Karpas-422 (cell line): Measurements from ENCODE around the gene RAD23B. TPM values are rescaled to one million over a fixed set of nuclear protein-coding genes. Genes with fewer than 3 reads are reported as not detected.

Experiments
- DNase-seq: peaks from one replicate; pipeline ENCODE4 v3.0.0-alpha.2; 2015
- H2AFZ ChIP-seq: fragments of 200-600 bp; sonication (generic); 2 replicates; pipeline ENCODE4 v1.6.1; 2014; ENCODE audit warnings: antibody characterized with exemption, low read length, mixed read lengths
- H3K27ac ChIP-seq: fragments of 200-600 bp; sonication (generic); 2 replicates; pipeline ENCODE4 v1.5.1; 2014; ENCODE audit warnings: mild to moderate bottlenecking, low read length, moderate library complexity
- H3K27me3 ChIP-seq: fragments of 200-600 bp; sonication (generic); 2 replicates; pipeline ENCODE4 v1.6.1; 2014; ENCODE audit warnings: low read length, mixed read lengths
- H3K36me3 ChIP-seq: fragments of 200-600 bp; sonication (generic); 2 replicates; pipeline ENCODE4 v1.6.1; 2014; ENCODE audit warnings: low read length, mixed read lengths; ENCODE audit not compliant: insufficient read depth
- H3K4me1 ChIP-seq: fragments of 200-600 bp; sonication (generic); 2 replicates; pipeline ENCODE4 v1.6.1; 2014; ENCODE audit warnings: mild to moderate bottlenecking, low read length, mixed read lengths
- H3K4me2 ChIP-seq: fragments of 200-600 bp; sonication (generic); 2 replicates; pipeline ENCODE4 v1.6.1; 2014; ENCODE audit warnings: low read length, low read depth, mild to moderate bottlenecking; ENCODE audit not compliant: poor library complexity, severe bottlenecking
- H3K4me3 ChIP-seq: fragments of 200-600 bp; sonication (generic); 2 replicates; pipeline ENCODE4 v1.5.1; 2014; ENCODE audit warnings: mild to moderate bottlenecking, antibody characterized with exemption, low read length, mixed read lengths
- H3K79me2 ChIP-seq: fragments of 200-600 bp; sonication (generic); 2 replicates; pipeline ENCODE4 v1.6.1; 2014; ENCODE audit warnings: mild to moderate bottlenecking, low read length, mixed read lengths
- H3K9ac ChIP-seq: fragments of 200-600 bp; sonication (generic); 2 replicates; pipeline ENCODE4 v1.6.0; 2014; ENCODE audit warnings: low read length
- H3K9me2 ChIP-seq: fragments of 200-600 bp; sonication (generic), shearing (Covaris generic); replicated peaks from 2 replicates; pipeline ENCODE4 v1.6.0; 2014; ENCODE audit warnings: mild to moderate bottlenecking, low read length, moderate library complexity; ENCODE audit not compliant: insufficient read depth
- H3K9me3 ChIP-seq: fragments of 300-700, 200-600 bp; sonication (generic); 2 replicates; pipeline ENCODE4 v1.6.1; 2014; ENCODE audit warnings: low read length, mixed read lengths
- H4K20me1 ChIP-seq: fragments of 200-600 bp; sonication (generic); 2 replicates; pipeline ENCODE4 v1.6.1; 2014; ENCODE audit warnings: mild to moderate bottlenecking, antibody characterized with exemption, low read length, low read depth; ENCODE audit not compliant: insufficient read depth
- total RNA-seq: library from RNA; depleted of rRNA; stranded (reverse); fragments of >200 nt; shearing (Covaris generic); gene quantifications from 2 replicates; pipeline ENCODE4 v1.2.3, GENCODE V29; 2014; ENCODE audit warnings: low replicate concordance

RAD23B gene
- total RNA-seq, 1 experiment from 2014 or later = 60.2 TPM

DNA sequence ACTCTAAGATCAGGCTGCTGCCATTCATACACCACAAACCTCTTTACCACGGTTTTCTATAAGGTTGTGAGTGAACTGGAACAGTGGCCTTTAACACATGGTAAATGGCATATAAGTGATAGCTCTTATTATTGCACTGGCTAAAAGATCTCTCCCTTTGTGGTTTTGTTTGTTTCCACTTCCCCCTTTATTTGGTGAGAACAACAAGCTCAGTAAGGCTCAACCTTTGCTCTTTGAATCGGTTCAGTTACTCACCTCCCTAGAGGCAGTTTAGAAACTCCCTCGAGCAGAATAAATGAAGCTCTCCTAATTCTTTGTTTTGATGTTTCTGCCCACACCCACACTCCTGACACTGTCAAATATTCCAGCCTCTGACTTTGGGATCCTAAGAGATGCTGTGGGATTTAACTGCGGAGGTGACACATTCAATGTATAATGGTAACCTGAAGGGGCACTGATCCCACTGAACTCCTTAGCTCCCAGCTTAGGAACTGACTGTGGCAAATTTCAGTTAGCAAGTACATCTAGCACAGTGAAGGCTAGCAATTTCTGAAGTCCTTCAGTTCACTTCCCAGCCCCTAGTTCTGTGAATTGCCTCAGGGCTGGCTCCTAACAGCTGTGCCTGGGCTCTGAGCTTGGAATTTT, 22.5 kb upstream of the RAD23B start:
- Histone ChIP-seq H3K79me2 (no peaks in the 10 kb centered on the region), H3K27ac (no peak overlapping the region), H3K9ac (no peak overlapping the region), H3K27me3 (no peaks in the 10 kb centered on the region), H3K4me3 (no peak overlapping the region), H4K20me1 (no peaks in the 10 kb centered on the region), H3K36me3 (no peaks in the 10 kb centered on the region), H3K9me3 (no peaks in the 10 kb centered on the region), H2AFZ (no peak overlapping the region), H3K4me1 (peaks cover 5% of the 10 kb centered on the region; the same call in 1 of the 2 replicates), H3K4me2 (no peak overlapping the region), H3K9me2 (no peaks in the 10 kb centered on the region)
- DNase-seq = no peak

GRCh38 chr9:107261106-107261505, 22.0 kb upstream of the RAD23B start:
- no peaks in the 10 kb centered on the region for H3K9me3 ChIP-seq
- DNase-seq = no peak
- H3K4me2 ChIP-seq = no peak overlapping the region
- H2AFZ ChIP-seq = no peak overlapping the region
- H3K9ac ChIP-seq = no peak overlapping the region
- no peaks in the 10 kb centered on the region for H3K79me2 ChIP-seq
- H3K36me3 ChIP-seq = no peaks in the 10 kb centered on the region
- H3K27me3 ChIP-seq = no peaks in the 10 kb centered on the region
- peaks cover 5% of the 10 kb centered on the region; the same call in 1 of the 2 replicates for H3K4me1 ChIP-seq
- no peak overlapping the region for H3K4me3 ChIP-seq
- no peaks in the 10 kb centered on the region for H3K9me2 ChIP-seq
- H4K20me1 ChIP-seq = no peaks in the 10 kb centered on the region
- H3K27ac ChIP-seq = no peak overlapping the region

DNA sequence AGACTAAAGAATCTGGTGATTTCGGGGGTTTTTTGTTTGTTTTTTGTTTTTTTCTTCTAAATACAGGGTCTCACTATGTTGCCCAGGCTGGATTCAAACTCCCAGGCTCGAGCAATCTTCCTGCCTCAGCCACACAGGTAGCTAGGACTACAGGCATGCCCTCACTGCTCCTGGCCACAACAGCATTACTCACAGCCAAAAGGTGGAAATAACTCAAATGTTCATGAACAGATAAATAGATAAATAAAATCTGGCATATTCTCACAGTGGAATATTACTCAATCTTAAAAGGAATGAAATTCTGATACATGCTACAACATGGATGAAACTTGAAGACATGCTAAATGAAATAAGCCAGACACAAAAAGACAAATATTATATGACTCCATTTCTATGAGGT, 19.8 kb upstream of the RAD23B start:
- H3K9me3 ChIP-seq = no peaks in the 10 kb centered on the region
- H3K36me3 ChIP-seq = no peaks in the 10 kb centered on the region
- no peak overlapping the region for H3K4me3 ChIP-seq
- H2AFZ ChIP-seq = no peak overlapping the region
- no peaks in the 10 kb centered on the region for H4K20me1 ChIP-seq
- H3K9ac ChIP-seq = no peak overlapping the region
- no peak overlapping the region for H3K4me2 ChIP-seq
- no peaks in the 10 kb centered on the region for H3K27me3 ChIP-seq
- no peaks in the 10 kb centered on the region for H3K9me2 ChIP-seq
- H3K4me1 ChIP-seq = peaks cover 5% of the 10 kb centered on the region; the same call in 1 of the 2 replicates
- H3K27ac ChIP-seq = no peak overlapping the region
- no peaks in the 10 kb centered on the region for H3K79me2 ChIP-seq
- no peak for DNase-seq

DNA sequence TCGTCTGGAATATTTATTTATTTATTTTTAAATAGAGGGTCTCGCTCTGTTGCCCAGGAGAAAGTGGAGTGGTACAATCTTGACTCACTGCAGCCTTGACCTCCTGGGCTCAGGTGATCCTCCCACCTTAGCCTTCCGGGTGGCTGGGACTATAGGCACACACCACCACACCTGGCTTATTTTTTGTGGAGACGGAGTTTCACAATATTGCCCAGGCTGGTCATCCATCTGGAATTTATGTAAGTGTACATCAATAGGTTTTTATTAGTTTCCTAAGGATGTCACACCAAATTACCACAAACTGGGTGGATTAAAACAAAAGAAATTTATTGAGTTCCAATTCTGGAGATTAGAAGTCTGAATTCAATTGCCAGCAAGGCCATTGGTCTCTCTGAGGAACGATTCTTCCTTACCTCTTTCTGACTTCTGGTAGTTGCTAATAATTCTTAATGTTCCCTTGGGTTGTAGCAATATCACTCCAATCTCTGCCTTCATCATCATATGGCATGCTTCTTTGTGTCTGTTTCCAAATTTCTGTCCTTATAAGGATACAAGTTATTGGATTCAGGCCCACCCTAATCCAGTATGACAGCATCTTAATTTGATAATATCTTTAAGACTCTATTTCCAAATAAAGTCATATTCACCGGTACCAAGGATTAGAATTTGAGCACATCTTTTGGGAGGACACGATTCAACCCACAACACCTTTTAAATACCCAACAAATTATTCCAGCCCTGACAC, 16.3 kb upstream of the RAD23B start:
- Histone ChIP-seq H3K9me3 (no peaks in the 10 kb centered on the region), H3K4me2 (no peak overlapping the region), H3K9me2 (no peaks in the 10 kb centered on the region), H3K27me3 (no peaks in the 10 kb centered on the region), H3K9ac (no peak overlapping the region), H4K20me1 (no peaks in the 10 kb centered on the region), H3K36me3 (no peaks in the 10 kb centered on the region), H2AFZ (no peak overlapping the region), H3K27ac (no peak overlapping the region), H3K79me2 (no peaks in the 10 kb centered on the region), H3K4me3 (no peak overlapping the region), H3K4me1 (peaks cover 5% of the 10 kb centered on the region; the same call in 1 of the 2 replicates)
- no peak for DNase-seq

DNA sequence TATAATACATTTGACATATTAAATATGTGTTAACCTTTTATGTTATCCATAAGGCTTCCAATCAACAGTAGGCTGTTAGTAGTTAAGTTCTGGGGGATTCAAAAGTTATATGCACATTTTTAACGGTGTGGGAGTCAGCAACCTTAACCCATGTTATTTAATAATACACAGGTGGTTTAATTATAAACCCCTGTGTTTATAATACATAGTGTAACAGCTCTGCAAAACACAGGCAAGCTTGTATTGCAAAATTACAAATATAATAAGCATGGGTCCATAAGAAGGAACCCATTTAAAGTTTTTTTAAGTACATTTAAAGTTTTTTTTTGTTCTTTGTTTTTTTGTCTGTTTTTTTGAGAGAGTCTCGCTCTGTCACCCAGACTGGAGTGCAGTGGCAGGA, 14.5 kb upstream of the RAD23B start:
- no peak overlapping the region for H3K9ac ChIP-seq
- H3K9me2 ChIP-seq = no peaks in the 10 kb centered on the region
- H3K36me3 ChIP-seq = no peaks in the 10 kb centered on the region
- peaks cover 5% of the 10 kb centered on the region; the same call in 1 of the 2 replicates for H3K4me1 ChIP-seq
- no peaks in the 10 kb centered on the region for H3K9me3 ChIP-seq
- no peak overlapping the region for H2AFZ ChIP-seq
- H3K4me3 ChIP-seq = no peak overlapping the region
- H3K27ac ChIP-seq = no peak overlapping the region
- no peak overlapping the region for H3K4me2 ChIP-seq
- no peak for DNase-seq
- H4K20me1 ChIP-seq = no peaks in the 10 kb centered on the region
- H3K79me2 ChIP-seq = no peaks in the 10 kb centered on the region
- no peaks in the 10 kb centered on the region for H3K27me3 ChIP-seq

DNA sequence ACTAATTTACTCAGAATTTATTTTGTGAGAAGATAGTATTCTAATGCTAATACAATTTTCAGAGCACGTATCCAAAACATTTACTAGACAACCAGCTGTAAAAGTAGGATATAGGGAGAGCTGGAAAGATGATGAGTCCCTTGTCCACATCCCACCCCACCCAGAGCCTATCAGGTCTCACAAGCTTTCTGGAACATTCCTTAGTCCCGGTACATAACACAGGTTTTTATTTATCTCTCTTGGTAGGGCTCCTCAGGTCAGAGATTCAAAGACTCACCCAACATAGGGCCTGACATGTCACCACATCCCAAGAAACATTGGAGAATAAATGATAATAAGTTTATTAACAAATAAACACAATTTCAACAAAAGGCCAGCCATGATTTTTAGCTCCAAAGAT, 13.8 kb upstream of the RAD23B start:
- H3K27ac ChIP-seq = no peak overlapping the region
- no peak overlapping the region for H2AFZ ChIP-seq
- no peak overlapping the region for H3K4me2 ChIP-seq
- no peaks in the 10 kb centered on the region for H4K20me1 ChIP-seq
- no peaks in the 10 kb centered on the region for H3K9me3 ChIP-seq
- H3K27me3 ChIP-seq = no peaks in the 10 kb centered on the region
- H3K4me3 ChIP-seq = no peak overlapping the region
- no peaks in the 10 kb centered on the region for H3K79me2 ChIP-seq
- no peaks in the 10 kb centered on the region for H3K9me2 ChIP-seq
- DNase-seq = no peak
- no peak overlapping the region for H3K9ac ChIP-seq
- no peaks in the 10 kb centered on the region for H3K36me3 ChIP-seq
- peaks cover 5% of the 10 kb centered on the region; the same call in 1 of the 2 replicates for H3K4me1 ChIP-seq

GRCh38 chr9:107269681-107270080, 13.4 kb upstream of the RAD23B start:
- Histone ChIP-seq H3K9me2 (no peaks in the 10 kb centered on the region), H3K27ac (no peak overlapping the region), H3K4me1 (peaks cover 5% of the 10 kb centered on the region; the same call in 1 of the 2 replicates), H2AFZ (no peak overlapping the region), H4K20me1 (no peaks in the 10 kb centered on the region), H3K79me2 (no peaks in the 10 kb centered on the region), H3K36me3 (no peaks in the 10 kb centered on the region), H3K9ac (no peak overlapping the region), H3K4me3 (no peak overlapping the region), H3K27me3 (no peaks in the 10 kb centered on the region), H3K9me3 (no peaks in the 10 kb centered on the region), H3K4me2 (no peak overlapping the region)
- DNase-seq = no peak

DNA sequence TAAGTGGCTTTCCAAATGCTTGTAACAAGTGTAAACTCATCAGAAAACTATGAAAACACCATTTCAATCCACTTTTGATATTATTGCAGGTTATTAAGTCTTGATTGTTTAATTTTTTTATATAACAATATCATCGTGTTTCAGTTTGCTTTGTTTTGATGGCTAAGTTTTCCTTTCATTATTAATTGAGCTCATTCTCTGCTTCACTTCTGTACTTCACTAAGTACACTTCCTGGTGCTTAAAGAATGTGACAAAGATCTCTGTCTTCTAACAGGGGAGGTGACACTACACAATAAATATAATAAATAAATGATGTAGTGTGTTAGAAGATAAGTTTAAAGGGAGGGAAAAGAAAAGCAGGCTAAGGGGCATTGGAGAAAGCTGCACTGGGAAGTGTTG, 13.0 kb upstream of the RAD23B start:
- no peak overlapping the region for H3K4me3 ChIP-seq
- H3K4me1 ChIP-seq = peaks cover 3% of the 10 kb centered on the region; the same call in 1 of the 2 replicates
- no peaks in the 10 kb centered on the region for H3K36me3 ChIP-seq
- no peak overlapping the region for H3K4me2 ChIP-seq
- DNase-seq = no peak
- no peaks in the 10 kb centered on the region for H3K9me2 ChIP-seq
- H3K27me3 ChIP-seq = no peaks in the 10 kb centered on the region
- H3K9ac ChIP-seq = no peak overlapping the region
- H3K9me3 ChIP-seq = no peaks in the 10 kb centered on the region
- H3K79me2 ChIP-seq = no peaks in the 10 kb centered on the region
- no peak overlapping the region for H3K27ac ChIP-seq
- no peak overlapping the region for H2AFZ ChIP-seq
- H4K20me1 ChIP-seq = no peaks in the 10 kb centered on the region
